GM12878 (cell line): ENCODE measurements around the gene UBAC2. TPM values are rescaled to one million over a fixed set of nuclear protein-coding genes. Genes with fewer than 3 reads are reported as not detected.

ENCODE experiments used
- ATF2 ChIP-seq: IDR thresholded peaks from 2 replicates; pipeline ENCODE4 v1.6.1; 2012; ENCODE audit warnings: low read length, inconsistent platforms
- BACH1 ChIP-seq: fragments of 450-650 bp; IDR thresholded peaks from 2 replicates; pipeline ENCODE4 v1.6.1; 2017; ENCODE audit warnings: mild to moderate bottlenecking, borderline replicate concordance
- BMI1 ChIP-seq: fragments of 450-650 bp; IDR thresholded peaks from 2 replicates; pipeline ENCODE4 v1.6.1; 2016; ENCODE audit warnings: mild to moderate bottlenecking, moderate library complexity, borderline replicate concordance
- CBFB ChIP-seq: IDR thresholded peaks from 2 replicates; pipeline ENCODE4 v1.6.1; 2016; ENCODE audit warnings: antibody characterized with exemption, low read depth
- CBX5 ChIP-seq: sonication (generic); IDR thresholded peaks from 2 replicates; pipeline ENCODE4 v1.6.1; 2016; ENCODE audit warnings: low read depth, moderate library complexity, mild to moderate bottlenecking, inconsistent platforms
- CEBPZ ChIP-seq: fragments of 150-350 bp; IDR thresholded peaks from 2 replicates; pipeline ENCODE4 v1.6.1; 2016; ENCODE audit warnings: low read depth, low read length
- CHD1 ChIP-seq: IDR thresholded peaks from 2 replicates; pipeline ENCODE4 v1.6.1; 2012; ENCODE audit warnings: low read depth, low read length, improper control_type of control experiment
- FOS ChIP-seq: IDR thresholded peaks from 3 replicates; pipeline ENCODE4 v1.6.1; 2011; ENCODE audit warnings: borderline replicate concordance; ENCODE audit not compliant: insufficient read length; ENCODE audit errors: extremely low read depth
- IRF5 ChIP-seq: fragments of 450-650 bp; IDR thresholded peaks from 2 replicates; pipeline ENCODE4 v1.6.1; 2017; ENCODE audit warnings: borderline replicate concordance
- KLF5 ChIP-seq: fragments of 450-650 bp; IDR thresholded peaks from 2 replicates; pipeline ENCODE4 v1.6.1; 2014; ENCODE audit warnings: mild to moderate bottlenecking; ENCODE audit not compliant: partially characterized antibody
- LARP7 ChIP-seq: fragments of 450-650 bp; IDR thresholded peaks from 2 replicates; pipeline ENCODE4 v1.6.1; 2017; ENCODE audit warnings: mild to moderate bottlenecking
- MAX ChIP-seq: IDR thresholded peaks from 2 replicates; pipeline ENCODE4 v1.6.1; 2012; ENCODE audit warnings: low read depth, low read length, improper control_type of control experiment
- MEF2B ChIP-seq: fragments of 450-650 bp; IDR thresholded peaks from 2 replicates; pipeline ENCODE4 v1.6.1; 2018; ENCODE audit warnings: mild to moderate bottlenecking, moderate library complexity; ENCODE audit not compliant: partially characterized antibody, poor library complexity, severe bottlenecking
- NBN ChIP-seq: fragments of 450-650 bp; IDR thresholded peaks from 2 replicates; pipeline ENCODE4 v1.6.1; 2016
- NFIC ChIP-seq: IDR thresholded peaks from 2 replicates; pipeline ENCODE4 v1.6.1; 2012; ENCODE audit warnings: low read depth, mild to moderate bottlenecking, inconsistent platforms, low read length, moderate library complexity
- NR2F1 ChIP-seq: fragments of 450-650 bp; conservative IDR thresholded peaks from 2 replicates; pipeline ENCODE4 v1.6.1; 2017; ENCODE audit warnings: mild to moderate bottlenecking
- PAX8 ChIP-seq: fragments of 450-650 bp; IDR thresholded peaks from 2 replicates; pipeline ENCODE4 v1.6.1; 2017; ENCODE audit warnings: mild to moderate bottlenecking, moderate library complexity
- PKNOX1 ChIP-seq: fragments of 450-650 bp; IDR thresholded peaks from 2 replicates; pipeline ENCODE4 v1.6.1; 2016; ENCODE audit warnings: mild to moderate bottlenecking
- PML ChIP-seq: IDR thresholded peaks from 2 replicates; pipeline ENCODE4 v1.6.1; 2012; ENCODE audit warnings: low read length, inconsistent platforms
- RAD21 ChIP-seq: IDR thresholded peaks from 2 replicates; pipeline ENCODE4 v1.6.1; 2011; ENCODE audit warnings: mild to moderate bottlenecking, low read depth, low read length, moderate library complexity; ENCODE audit not compliant: insufficient read depth
- SMARCA5 ChIP-seq: fragments of 450-650 bp; IDR thresholded peaks from 2 replicates; pipeline ENCODE4 v1.6.1; 2017; ENCODE audit warnings: mild to moderate bottlenecking
- STAT3 ChIP-seq: IDR thresholded peaks from 2 replicates; pipeline ENCODE4 v1.6.1; 2011; ENCODE audit warnings: low read depth, low read length, improper control_type of control experiment
- SUZ12 ChIP-seq: fragments of 200-600 bp; sonication (generic); IDR thresholded peaks from one replicate; pipeline ENCODE4 v1.6.1; 2018; ENCODE audit warnings: antibody characterized with exemption, mild to moderate bottlenecking; ENCODE audit not compliant: unreplicated experiment
- TCF3 ChIP-seq: IDR thresholded peaks from 2 replicates; pipeline ENCODE4 v1.6.1; 2012; ENCODE audit warnings: low read depth, mild to moderate bottlenecking, low read length, borderline replicate concordance; ENCODE audit not compliant: insufficient read depth
- TCF7 ChIP-seq: IDR thresholded peaks from 2 replicates; pipeline ENCODE4 v1.6.1; 2014; ENCODE audit warnings: antibody characterized with exemption, borderline replicate concordance
- ZNF384 ChIP-seq: IDR thresholded peaks from 2 replicates; pipeline ENCODE4 v1.6.1; 2012; ENCODE audit warnings: low read depth, mild to moderate bottlenecking, low read length, improper control_type of control experiment, borderline replicate concordance
- ZZZ3 ChIP-seq: IDR thresholded peaks from 2 replicates; pipeline ENCODE4 v1.6.1; 2011; ENCODE audit warnings: low read depth; ENCODE audit not compliant: control insufficient read depth, insufficient read length
- polyA plus RNA-seq, 11 experiments: library from polyadenylated mRNA; depleted of rRNA in 4 of 11; unstranded in 6 of 11; stranded (reverse) in 5 of 11; fragments of >200 nt; fragmentation: Nextera tagmentation in 4 of 11; fragmentation: Illumina TruSeq in 1 of 11; extraction: Ambion mirVana in 4 of 11; extraction: Trizol in 1 of 11; gene quantifications; 1 replicate in 1 of 11; 2 replicates in 10 of 11; pipeline versions ENCODE4 v1.2.1 to v1.2.3, GENCODE V29; 2011 to 2016; ENCODE audit warnings: inconsistent platforms in 2 of 11, missing spikeins in 2 of 11, low read depth in 1 of 11
- total RNA-seq, 4 experiments: library from RNA; depleted of rRNA in 3 of 4; stranded (reverse); fragments of >200 nt in 3 of 4; fragmentation: Illumina TruSeq in 1 of 4; extraction: Trizol in 1 of 4; gene quantifications; 2 replicates each; pipeline versions ENCODE4 v1.2.1 to v1.2.3, GENCODE V29; 2013 to 2021

Gene UBAC2
- total and polyA plus RNA-seq, 10 of the 15 experiments (the other 5 are each of a cell fraction or from before 2014, with no cell fraction given): 3.0 to 54.6 (median 17.4) TPM

- no peak for TF ChIP-seq CEBPZ
- no peak for TF ChIP-seq SUZ12
- no peak for TF ChIP-seq TCF3
- no peak for TF ChIP-seq TCF7
- no peak for TF ChIP-seq ZZZ3
- TF ChIP-seq MEF2B: peak; percentile 75
- no peak for TF ChIP-seq BMI1
- TF ChIP-seq ZNF384: no peak
- TF ChIP-seq BACH1: no peak
- TF ChIP-seq KLF5: no peak
- no peak for TF ChIP-seq NBN
- no peak for TF ChIP-seq STAT3
- TF ChIP-seq ATF2: peak; percentile 48; the same call in 1 of the 2 replicates
- TF ChIP-seq MAX: no peak
- no peak for TF ChIP-seq CBFB
- no peak for TF ChIP-seq CHD1
- no peak for TF ChIP-seq CBX5
- TF ChIP-seq PKNOX1: peak; percentile 75
- TF ChIP-seq NR2F1: no peak
- peak; percentile 26; the same call in 1 of the 2 replicates for TF ChIP-seq NFIC
- no peak for TF ChIP-seq SMARCA5
- TF ChIP-seq PML: no peak
- no peak for TF ChIP-seq RAD21
- TF ChIP-seq LARP7: no peak
- TF ChIP-seq IRF5: no peak
- no peak for TF ChIP-seq FOS
- no peak for TF ChIP-seq PAX8
Observed at GRCh38 chr13:99218969-99219368, 18.3 kb downstream of the UBAC2 start (continued).
